HCT116 (cell line): ENCODE measurements around the gene TPRG1. TPM values are rescaled to one million over a fixed set of nuclear protein-coding genes. Genes with fewer than 3 reads are reported as not detected.

Experiments
- ATAC-seq: fragments of 200-7000 bp; cut with Tn5 transposase; 2 replicates; pipeline ENCODE4 v1.9.1; 2020; ENCODE audit warnings: mild to moderate bottlenecking, moderate library complexity
- BruUV-seq: library from RNA; stranded (reverse); fragments of 400-500 nt; replicated peaks from 2 replicates; lab custom pipeline; 2021; lab: Mats Ljungman, UMichigan
- CTCF ChIA-PET: fragments of 300-600 bp; sonication (Branson Sonifier 250); formaldehyde crosslinking; loops from one replicate; lab custom pipeline; 2021; ENCODE audit warnings: antibody characterized with exemption; lab: Charles Lee
- POLR2A ChIA-PET: fragments of 300-600, 350-600 bp; sonication (Branson Sonifier 250); formaldehyde crosslinking; loops from one replicate; lab custom pipeline; 2021; ENCODE audit warnings: antibody characterized with exemption; lab: Charles Lee
- RAD21 ChIA-PET, 2 experiments: fragments of 300-600 bp; sonication (Branson Sonifier 250); formaldehyde crosslinking; loops; one replicate each; lab custom pipeline; 2023; ENCODE audit warnings: low total read pairs in 2 of 2; ENCODE audit not compliant: uncharacterized antibody in 2 of 2, unreplicated experiment in 2 of 2, low non-redundant PET in 1 of 2; lab: Charles Lee
- DNase-seq: peaks from one replicate; pipeline ENCODE4 v3.0.0-alpha.2; 2010; ENCODE audit warnings: low read depth, low spot score
- H2AFZ ChIP-seq: fragments of 200-600 bp; shearing (Covaris generic), sonication (generic); 2 replicates; pipeline ENCODE4 v1.6.1; 2017; ENCODE audit warnings: low read depth, mixed run types, mixed read lengths, antibody characterized with exemption, low read length; ENCODE audit not compliant: poor library complexity, severe bottlenecking
- H3K27ac ChIP-seq: 2 replicates; pipeline ENCODE4 v1.5.1; 2012; ENCODE audit warnings: low read depth, low read length
- H3K27me3 ChIP-seq: fragments of 200-600 bp; sonication (generic); 2 replicates; pipeline ENCODE4 v1.6.1; 2016; ENCODE audit warnings: mixed run types, low read length, mixed read lengths; ENCODE audit not compliant: insufficient read depth
- H3K36me3 ChIP-seq, 2 experiments: fragments of 200-500 bp in 1 of 2; fragments of 200-600 bp in 1 of 2; sonication (Bioruptor generic) in 1 of 2; sonication (generic) in 1 of 2; 2 replicates each; pipeline versions ENCODE4 v1.5.1 to v1.6.1; 2014 to 2016; ENCODE audit warnings: low read length in 2 of 2, inconsistent platforms in 1 of 2, mixed read lengths in 1 of 2, mixed run types in 1 of 2; ENCODE audit not compliant: insufficient read depth in 2 of 2, control insufficient read depth in 1 of 2
- H3K4me1 ChIP-seq, 2 experiments: fragments of 200-600 bp in 1 of 2; sonication (generic) in 1 of 2; 2 replicates each; pipeline versions ENCODE4 v1.5.1 to v1.6.1; 2012 to 2017; ENCODE audit warnings: low read length in 2 of 2, inconsistent platforms in 1 of 2, mild to moderate bottlenecking in 1 of 2, mixed read lengths in 1 of 2, mixed run types in 1 of 2, moderate library complexity in 1 of 2; ENCODE audit not compliant: insufficient read depth in 2 of 2, control insufficient read depth in 1 of 2
- H3K4me2 ChIP-seq: fragments of 200-600 bp; sonication (generic); 2 replicates; pipeline ENCODE4 v1.6.1; 2017; ENCODE audit warnings: mixed run types, low read length, mixed read lengths
- H3K4me3 ChIP-seq, 2 experiments: fragments of 200-600 bp in 1 of 2; sonication (generic) in 1 of 2; replicated peaks in 1 of 2; 2 replicates each; pipeline ENCODE4 v1.5.1; 2011 to 2016; ENCODE audit warnings: low read length in 2 of 2, control low read depth in 1 of 2, low read depth in 1 of 2, mild to moderate bottlenecking in 1 of 2, mixed read lengths in 1 of 2, mixed run types in 1 of 2
- H3K79me2 ChIP-seq: fragments of 200-600 bp; sonication (generic); 2 replicates; pipeline ENCODE4 v1.6.1; 2017; ENCODE audit warnings: mild to moderate bottlenecking, mixed run types, low read length, moderate library complexity, mixed read lengths; ENCODE audit not compliant: insufficient read depth
- H3K9ac ChIP-seq: fragments of 200-600 bp; sonication (generic); 2 replicates; pipeline ENCODE4 v1.6.1; 2016; ENCODE audit warnings: low read length, mixed read lengths
- H3K9me2 ChIP-seq: fragments of 200-600 bp; sonication (generic), shearing (Covaris generic); 2 replicates; pipeline ENCODE4 v1.6.1; 2017; ENCODE audit warnings: mixed run types, mild to moderate bottlenecking, moderate library complexity; ENCODE audit not compliant: insufficient read depth
- H3K9me3 ChIP-seq, 2 experiments: fragments of 200-500 bp in 1 of 2; fragments of 200-600 bp in 1 of 2; sonication (Bioruptor generic) in 1 of 2; sonication (generic) in 1 of 2; 2 replicates each; pipeline ENCODE4 v1.6.1; 2014 to 2017; ENCODE audit warnings: low read length in 2 of 2, mixed read lengths in 2 of 2, inconsistent platforms in 1 of 2, low read depth in 1 of 2, mild to moderate bottlenecking in 1 of 2, mixed run types in 1 of 2, moderate library complexity in 1 of 2; ENCODE audit not compliant: control insufficient read depth in 1 of 2, insufficient read depth in 1 of 2
- H4K20me1 ChIP-seq: fragments of 200-600 bp; sonication (generic), shearing (Covaris generic); 2 replicates; pipeline ENCODE4 v1.6.1; 2017; ENCODE audit warnings: mixed run types, mild to moderate bottlenecking, moderate library complexity; ENCODE audit not compliant: insufficient read depth
- ATF3 ChIP-seq: IDR thresholded peaks from 2 replicates; pipeline ENCODE4 v1.6.1; 2012
- CBX3 ChIP-seq: IDR thresholded peaks from 2 replicates; pipeline ENCODE4 v1.6.1; 2012; ENCODE audit warnings: low read depth
- ELF1 ChIP-seq: IDR thresholded peaks from 2 replicates; pipeline ENCODE4 v1.6.1; 2012; ENCODE audit warnings: low read depth, borderline replicate concordance
- FOSL1 ChIP-seq: IDR thresholded peaks from 2 replicates; pipeline ENCODE4 v1.6.1; 2012; ENCODE audit warnings: low read depth
- JUND ChIP-seq: IDR thresholded peaks from 2 replicates; pipeline ENCODE4 v1.6.1; 2012
- MAX ChIP-seq: IDR thresholded peaks from 2 replicates; pipeline ENCODE4 v1.6.1; 2012
- RAD21 ChIP-seq: IDR thresholded peaks from 2 replicates; pipeline ENCODE4 v1.6.1; 2012; ENCODE audit warnings: low read depth, mild to moderate bottlenecking
- REST ChIP-seq: IDR thresholded peaks from 2 replicates; pipeline ENCODE4 v1.6.1; 2012; ENCODE audit warnings: low read depth
- SRF ChIP-seq: IDR thresholded peaks from 2 replicates; pipeline ENCODE4 v1.6.1; 2012; ENCODE audit warnings: low read depth
- TCF7L2 ChIP-seq: IDR thresholded peaks from 2 replicates; pipeline ENCODE4 v1.7.0; 2011; ENCODE audit warnings: borderline replicate concordance, inconsistent platforms; ENCODE audit not compliant: insufficient read depth, insufficient read length; ENCODE audit errors: extremely low read depth
- YY1 ChIP-seq: IDR thresholded peaks from 2 replicates; pipeline ENCODE4 v1.6.1; 2011; ENCODE audit warnings: low read length, low read depth, moderate library complexity, mild to moderate bottlenecking; ENCODE audit not compliant: insufficient replicate concordance; ENCODE audit errors: extremely low read depth
- ZFX ChIP-seq: fragments of 450-650 bp; IDR thresholded peaks from 2 replicates; pipeline ENCODE4 v1.6.1; 2017
- ZNF274 ChIP-seq: fragments of 200-500 bp; sonication (Bioruptor generic); IDR thresholded peaks from 2 replicates; pipeline ENCODE4 v1.6.1; 2014; ENCODE audit warnings: mild to moderate bottlenecking, low read depth, low read length, inconsistent platforms
- intact Hi-C: fragments of 100-400 bp; cut with micrococcal nuclease; formaldehyde crosslinking; loops from 2 replicates; pipeline ENCODE4 v1.10.0; 2022
- total RNA-seq: library from RNA; stranded (reverse); gene quantifications from one replicate; pipeline ENCODE4 v1.2.1, GENCODE V29; 2021; ENCODE audit not compliant: unreplicated experiment

TPRG1 gene
- total RNA-seq, 1 experiment from 2014 or later = 2.8 TPM

DNA sequence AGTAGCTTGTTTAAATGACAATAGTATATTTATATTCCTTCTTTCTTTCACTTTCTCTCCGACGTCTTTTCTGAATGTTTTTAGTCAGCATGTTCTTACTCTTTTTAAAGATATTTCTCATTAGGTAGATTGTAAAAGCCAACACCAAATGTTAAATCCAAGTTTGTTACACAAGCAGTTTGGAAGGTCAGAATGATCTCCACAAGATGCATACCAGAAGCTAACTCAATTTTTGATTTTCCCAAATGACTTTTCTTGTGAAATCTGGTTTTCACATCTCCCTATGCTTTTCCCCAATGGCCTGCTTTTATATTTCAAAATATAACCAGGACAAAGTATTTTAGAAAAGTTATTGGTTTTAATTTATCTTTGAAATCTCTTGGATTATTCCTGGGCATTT, 49.7 kb upstream of the TPRG1 start:
- Histone ChIP-seq H3K4me3 (no peak overlapping the region), H3K9me2 (no peaks in the 10 kb centered on the region), H3K36me3 (no peaks in the 10 kb centered on the region), H3K9me3 (peaks cover 0 to 11% of the 10 kb centered on the region in 2 experiments; a peak in 1 of 4 replicates), H2AFZ (no peak overlapping the region), H4K20me1 (no peaks in the 10 kb centered on the region), H3K4me2 (no peak overlapping the region), H3K9ac (no peak overlapping the region), H3K27me3 (no peaks in the 10 kb centered on the region), H3K27ac (no peak overlapping the region), H3K4me1 (no peaks in the 10 kb centered on the region), H3K79me2 (no peaks in the 10 kb centered on the region)
- TF ChIP-seq FOSL1 (no peak), REST (no peak), ZFX (no peak), SRF (no peak), YY1 (no peak), RAD21 (no peak), TCF7L2 (no peak), ELF1 (no peak), MAX (no peak), JUND (no peak), ZNF274 (no peak), ATF3 (no peak), CBX3 (no peak)
- intact Hi-C loops = no loop called here
- no peak for ATAC-seq
- ChIA-PET CTCF (no interaction called here), RAD21 (no interaction called here), POLR2A (no interaction called here)
- DNase-seq = no peak
- no TSS peak for BruUV-seq
